Endothelial cell of umbilical vein (primary cell): Measurements from ENCODE around the gene TMC2. TPM values are rescaled to one million over a fixed set of nuclear protein-coding genes. Genes with fewer than 3 reads are reported as not detected.

Source experiments
- BruUV-seq: library from RNA; stranded (reverse); fragments of 400-500 nt; replicated peaks from 2 replicates; lab custom pipeline; 2021; lab: Mats Ljungman, UMichigan
- CTCF ChIA-PET: fragments of 300-600, 350-600 bp; sonication (Branson Sonifier 250); formaldehyde crosslinking; loops from one replicate; lab custom pipeline; 2021; ENCODE audit warnings: antibody characterized with exemption, inconsistent platforms; lab: Charles Lee
- POLR2A ChIA-PET: fragments of 300-600, 350-600 bp; sonication (Branson Sonifier 250); formaldehyde crosslinking; loops from one replicate; lab custom pipeline; 2021; ENCODE audit warnings: antibody characterized with exemption, inconsistent platforms; lab: Charles Lee
- DNase-seq: peaks from one replicate; pipeline ENCODE4 v3.0.0-alpha.2; 2011; ENCODE audit warnings: low read depth, low spot score
- FAIRE-seq: peaks from 2 replicates; lab custom pipeline; 2011; peaks lifted over from hg19 to GRCh38; lab: Jason Lieb, UNC
- H2AFZ ChIP-seq: 2 replicates; pipeline ENCODE4 v1.6.0; 2012; ENCODE audit warnings: low read depth, low read length, control low read depth, inconsistent platforms
- H3K27ac ChIP-seq: 2 replicates; pipeline ENCODE4 v1.5.1; 2011; ENCODE audit warnings: low read depth, mild to moderate bottlenecking, control low read depth, low read length, moderate library complexity; ENCODE audit not compliant: insufficient read depth
- H3K27me3 ChIP-seq, 2 experiments: 2 replicates each; pipeline versions ENCODE4 v1.6.0 to v1.6.1; 2011; ENCODE audit warnings: low read length in 2 of 2, mixed read lengths in 1 of 2; ENCODE audit not compliant: control insufficient read depth in 2 of 2, insufficient read depth in 2 of 2
- H3K36me3 ChIP-seq, 2 experiments: 2 replicates in 1 of 2; 3 replicates in 1 of 2; pipeline ENCODE4 v1.5.1; 2011; ENCODE audit warnings: low read length in 2 of 2, mild to moderate bottlenecking in 1 of 2, moderate library complexity in 1 of 2; ENCODE audit not compliant: control insufficient read depth in 2 of 2, insufficient read depth in 2 of 2; ENCODE audit errors: extremely low read depth in 1 of 2
- H3K4me1 ChIP-seq: 3 replicates; pipeline ENCODE4 v1.5.1; 2011; ENCODE audit warnings: mild to moderate bottlenecking, low read length; ENCODE audit not compliant: control insufficient read depth, insufficient read depth; ENCODE audit errors: extremely low read depth
- H3K4me2 ChIP-seq: 2 replicates; pipeline ENCODE4 v1.6.1; 2011; ENCODE audit warnings: low read length, control low read depth, mixed read lengths; ENCODE audit not compliant: insufficient read depth
- H3K4me3 ChIP-seq, 3 experiments: fragments of 200-600 bp in 1 of 3; sonication (generic), shearing (Covaris generic) in 1 of 3; replicated peaks in 1 of 3; 2 replicates each; pipeline ENCODE4 v1.5.1; 2011 to 2016; ENCODE audit warnings: control low read depth in 3 of 3, low read length in 3 of 3, mild to moderate bottlenecking in 2 of 3, inconsistent platforms in 1 of 3, low read depth in 1 of 3, moderate library complexity in 1 of 3; ENCODE audit not compliant: insufficient read depth in 1 of 3
- H3K79me2 ChIP-seq: 2 replicates; pipeline ENCODE4 v1.6.0; 2012; ENCODE audit warnings: low read length, inconsistent platforms; ENCODE audit not compliant: control insufficient read depth, insufficient read depth
- H3K9ac ChIP-seq: replicated peaks from 2 replicates; pipeline ENCODE3; 2011; ENCODE audit warnings: low read length, control low read depth; ENCODE audit not compliant: insufficient read depth; ENCODE audit errors: extremely low read depth
- H3K9me1 ChIP-seq: replicated peaks from 3 replicates; pipeline ENCODE4 v1.6.0; 2011; ENCODE audit warnings: mild to moderate bottlenecking, low read length; ENCODE audit not compliant: control insufficient read depth, insufficient read depth; ENCODE audit errors: extremely low read depth
- H3K9me3 ChIP-seq: replicated peaks from 2 replicates; pipeline ENCODE4 v1.5.1; 2012; ENCODE audit warnings: low read length, inconsistent platforms; ENCODE audit not compliant: control insufficient read depth, insufficient read depth
- H4K20me1 ChIP-seq: replicated peaks from 2 replicates; pipeline ENCODE3; 2011; ENCODE audit warnings: mild to moderate bottlenecking, low read length; ENCODE audit not compliant: control insufficient read depth, insufficient read depth; ENCODE audit errors: extremely low read depth
- EZH2 ChIP-seq: IDR thresholded peaks from 2 replicates; pipeline ENCODE4 v1.6.1; 2012; ENCODE audit warnings: borderline replicate concordance, low read depth, mild to moderate bottlenecking, moderate library complexity, low read length, inconsistent platforms; ENCODE audit not compliant: severe bottlenecking
- FOS ChIP-seq: IDR thresholded peaks from 2 replicates; pipeline ENCODE4 v1.6.1; 2011; ENCODE audit warnings: mild to moderate bottlenecking, low read length, moderate library complexity, borderline replicate concordance; ENCODE audit not compliant: insufficient read depth
- GATA2 ChIP-seq: IDR thresholded peaks from 2 replicates; pipeline ENCODE4 v1.7.0; 2011; ENCODE audit warnings: low read depth, mild to moderate bottlenecking, moderate library complexity, mixed read lengths, low read length; ENCODE audit not compliant: insufficient read length, insufficient read depth
- JUN ChIP-seq: IDR thresholded peaks from 2 replicates; pipeline ENCODE4 v1.6.1; 2011; ENCODE audit warnings: borderline replicate concordance, low read depth; ENCODE audit not compliant: insufficient read length, insufficient read depth
- MAX ChIP-seq: IDR thresholded peaks from 2 replicates; pipeline ENCODE4 v1.6.1; 2011; ENCODE audit not compliant: insufficient read depth, insufficient read length
- MYC ChIP-seq: IDR thresholded peaks from one replicate; pipeline ENCODE4 v1.6.1; 2011; ENCODE audit warnings: mild to moderate bottlenecking, low read depth, low read length
- POLR2A ChIP-seq: IDR thresholded peaks from 2 replicates; pipeline ENCODE4 v1.6.1; 2012; ENCODE audit warnings: low read depth, mild to moderate bottlenecking, control low read depth, low read length
- POLR2AphosphoS5 ChIP-seq: IDR thresholded peaks from 2 replicates; pipeline ENCODE4 v1.6.1; 2012; ENCODE audit warnings: low read depth, mild to moderate bottlenecking, control low read depth, low read length, moderate library complexity; ENCODE audit not compliant: insufficient read depth
- dilution Hi-C: fragments of 300-500 bp; cut with MboI; formaldehyde crosslinking; loops from one replicate; pipeline ENCODE4 v1.15.0; 2019; ENCODE audit warnings: low sequenced_read_pairs; ENCODE audit not compliant: extremely low pct_ligation_motif_present
- intact Hi-C: fragments of 100-400 bp; cut with micrococcal nuclease; formaldehyde crosslinking; loops from one replicate; pipeline ENCODE4 v1.10.0; 2022
- polyA plus RNA-seq, 4 experiments: library from polyadenylated mRNA; depleted of rRNA in 3 of 4; stranded (reverse) in 3 of 4; unstranded in 1 of 4; fragments of >200 nt; gene quantifications; 2 replicates each; pipeline versions ENCODE4 v1.2.1 to v1.2.3, GENCODE V29; 2011 to 2012; ENCODE audit warnings: missing spikeins in 1 of 4
- total RNA-seq: library from RNA; stranded (reverse); gene quantifications from 2 replicates; pipeline ENCODE4 v1.2.3, GENCODE V29; 2021
- TF ChIP-seq, protein P1 (sequence below), 2 donors: IDR thresholded peaks; 1 replicate in 1 of 2; 2 replicates in 1 of 2; pipeline ENCODE4 v1.5.1; 2011; ENCODE audit warnings: low read length in 2 of 2, mild to moderate bottlenecking in 2 of 2, moderate library complexity in 2 of 2, control low read depth in 1 of 2, inconsistent platforms in 1 of 2, low read depth in 1 of 2; ENCODE audit not compliant: insufficient read depth in 1 of 2; ENCODE audit errors: extremely low read depth in 1 of 2

The TMC2 gene
- total and polyA plus RNA-seq, 2 donors (not counting 3 experiments of a cell fraction or from before 2014, with no cell fraction given) = not detected

GRCh38 chr20:2610941-2611720 is 74.8 kb downstream of the TMC2 start:
- peaks cover 0 to 2% of the 10 kb centered on the region in 2 experiments for H3K27me3 ChIP-seq
- no peaks in the 10 kb centered on the region for H3K4me1 ChIP-seq
- no peaks in the 10 kb centered on the region for H4K20me1 ChIP-seq
- no peaks in the 10 kb centered on the region for H3K9me3 ChIP-seq
- no peak overlapping the region for H3K4me2 ChIP-seq
- H3K9ac ChIP-seq = no peak overlapping the region
- intact Hi-C loops (no loop called here), dilution Hi-C loops (no loop called here)
- ChIA-PET CTCF (no interaction called here), POLR2A (no interaction called here)
- no peak overlapping the region for H3K27ac ChIP-seq
- no TSS peak for BruUV-seq
- H2AFZ ChIP-seq = no peak overlapping the region
- H3K79me2 ChIP-seq = no peaks in the 10 kb centered on the region
- DNase-seq = no peak
- no peaks in the 10 kb centered on the region for H3K36me3 ChIP-seq
- no peak for FAIRE-seq
- no peak overlapping the region for H3K4me3 ChIP-seq
- H3K9me1 ChIP-seq = no peaks in the 10 kb centered on the region
- TF ChIP-seq FOS (no peak), GATA2 (no peak), POLR2AphosphoS5 (no peak), MAX (no peak), JUN (no peak), EZH2 (no peak), POLR2A (no peak), MYC (no peak)
- TF ChIP-seq, protein P1, sequence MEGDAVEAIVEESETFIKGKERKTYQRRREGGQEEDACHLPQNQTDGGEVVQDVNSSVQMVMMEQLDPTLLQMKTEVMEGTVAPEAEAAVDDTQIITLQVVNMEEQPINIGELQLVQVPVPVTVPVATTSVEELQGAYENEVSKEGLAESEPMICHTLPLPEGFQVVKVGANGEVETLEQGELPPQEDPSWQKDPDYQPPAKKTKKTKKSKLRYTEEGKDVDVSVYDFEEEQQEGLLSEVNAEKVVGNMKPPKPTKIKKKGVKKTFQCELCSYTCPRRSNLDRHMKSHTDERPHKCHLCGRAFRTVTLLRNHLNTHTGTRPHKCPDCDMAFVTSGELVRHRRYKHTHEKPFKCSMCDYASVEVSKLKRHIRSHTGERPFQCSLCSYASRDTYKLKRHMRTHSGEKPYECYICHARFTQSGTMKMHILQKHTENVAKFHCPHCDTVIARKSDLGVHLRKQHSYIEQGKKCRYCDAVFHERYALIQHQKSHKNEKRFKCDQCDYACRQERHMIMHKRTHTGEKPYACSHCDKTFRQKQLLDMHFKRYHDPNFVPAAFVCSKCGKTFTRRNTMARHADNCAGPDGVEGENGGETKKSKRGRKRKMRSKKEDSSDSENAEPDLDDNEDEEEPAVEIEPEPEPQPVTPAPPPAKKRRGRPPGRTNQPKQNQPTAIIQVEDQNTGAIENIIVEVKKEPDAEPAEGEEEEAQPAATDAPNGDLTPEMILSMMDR (IDR thresholded peaks at IDR 0.05; ENCODE audit: extremely low read depth in 1 of 2, insufficient read depth in 1 of 2, low read depth in 1 of 2, low read length in 2 of 2) = no peak
